ENCODE results near the gene MAGEB4.

MAGEB4 gene

DNA sequence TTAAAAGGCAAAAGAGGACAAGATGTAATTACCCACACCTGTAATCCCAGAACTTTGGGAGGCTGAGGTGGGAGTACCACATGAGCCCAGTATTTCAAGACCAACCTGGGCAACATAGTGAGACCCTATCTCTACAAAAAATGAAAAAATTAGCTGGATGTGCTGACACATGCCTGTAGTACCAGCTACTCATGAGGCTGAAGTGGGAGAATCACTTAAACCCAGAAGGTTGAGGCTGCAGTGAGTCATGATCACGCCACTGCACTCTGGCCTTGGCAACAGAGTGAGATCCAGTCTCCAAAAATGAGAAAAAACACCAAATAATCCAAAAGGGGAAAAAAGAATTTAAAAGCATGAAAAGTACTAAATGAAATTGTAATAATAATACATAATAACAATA is 36.6 kb downstream of the MAGEB4 start:
- H3K9me3 ChIP-seq (ENCODE audit: insufficient read depth, low read depth, low read length), result no peaks in the 10 kb centered on the region
- no peak overlapping the region for H3K4me2 ChIP-seq (ENCODE audit: low read depth, low read length, poor library complexity, severe bottlenecking)
- no peak overlapping the region for H3K9ac ChIP-seq (ENCODE audit: low read depth, low read length, poor library complexity, severe bottlenecking)
- H4K20me1 ChIP-seq (ENCODE audit: insufficient read depth, low read length, poor library complexity, severe bottlenecking), result no peaks in the 10 kb centered on the region
- no peak overlapping the region for H3K4me3 ChIP-seq (ENCODE audit: low read length, poor library complexity, severe bottlenecking)
- H3K9me2 ChIP-seq (replicated peaks; ENCODE audit: low read depth, low read length), result no peaks in the 10 kb centered on the region
- no peaks in the 10 kb centered on the region for H3K36me3 ChIP-seq (ENCODE audit: insufficient read depth, low read length)
- H3F3A ChIP-seq (ENCODE audit: low read depth), result no peaks in the 10 kb centered on the region
- H3K79me2 ChIP-seq (ENCODE audit: insufficient read depth, low read length), result no peaks in the 10 kb centered on the region
- H2AFZ ChIP-seq (ENCODE audit: low read length), result no peak overlapping the region
- no peak for TF ChIP-seq CTCF (conservative IDR thresholded peaks at IDR 0.05; ENCODE audit: low read length)
- no peak for TF ChIP-seq EZH2phosphoT487 (IDR thresholded peaks at IDR 0.05; ENCODE audit: borderline replicate concordance)
- no peaks in the 10 kb centered on the region for H3K27me3 ChIP-seq (ENCODE audit: insufficient read depth, low read length, poor library complexity, severe bottlenecking)
- H3K4me1 ChIP-seq (ENCODE audit: insufficient read depth, low read length, poor library complexity, severe bottlenecking), result peaks cover 22% of the 10 kb centered on the region

GRCh38 chrX:30280428-30280827 is 38.6 kb downstream of the MAGEB4 start:
- Histone ChIP-seq H3K9me2 (replicated peaks; ENCODE audit: low read depth, low read length) (no peaks in the 10 kb centered on the region), H4K20me1 (ENCODE audit: insufficient read depth, low read length, poor library complexity, severe bottlenecking) (no peaks in the 10 kb centered on the region), H3F3A (ENCODE audit: low read depth) (no peaks in the 10 kb centered on the region), H3K36me3 (ENCODE audit: insufficient read depth, low read length) (no peaks in the 10 kb centered on the region), H3K27me3 (ENCODE audit: insufficient read depth, low read length, poor library complexity, severe bottlenecking) (no peaks in the 10 kb centered on the region), H2AFZ (ENCODE audit: low read length) (no peak overlapping the region), H3K9ac (ENCODE audit: low read depth, low read length, poor library complexity, severe bottlenecking) (no peak overlapping the region), H3K9me3 (ENCODE audit: insufficient read depth, low read depth, low read length) (no peaks in the 10 kb centered on the region), H3K79me2 (ENCODE audit: insufficient read depth, low read length) (no peaks in the 10 kb centered on the region), H3K4me3 (ENCODE audit: low read length, poor library complexity, severe bottlenecking) (no peak overlapping the region), H3K4me1 (ENCODE audit: insufficient read depth, low read length, poor library complexity, severe bottlenecking) (peaks cover 12% of the 10 kb centered on the region), H3K4me2 (ENCODE audit: low read depth, low read length, poor library complexity, severe bottlenecking) (peak overlapping the region; percentile 42)
- TF ChIP-seq EZH2phosphoT487 (IDR thresholded peaks at IDR 0.05; ENCODE audit: borderline replicate concordance) (no peak), CTCF (conservative IDR thresholded peaks at IDR 0.05; ENCODE audit: low read length) (no peak)

DNA sequence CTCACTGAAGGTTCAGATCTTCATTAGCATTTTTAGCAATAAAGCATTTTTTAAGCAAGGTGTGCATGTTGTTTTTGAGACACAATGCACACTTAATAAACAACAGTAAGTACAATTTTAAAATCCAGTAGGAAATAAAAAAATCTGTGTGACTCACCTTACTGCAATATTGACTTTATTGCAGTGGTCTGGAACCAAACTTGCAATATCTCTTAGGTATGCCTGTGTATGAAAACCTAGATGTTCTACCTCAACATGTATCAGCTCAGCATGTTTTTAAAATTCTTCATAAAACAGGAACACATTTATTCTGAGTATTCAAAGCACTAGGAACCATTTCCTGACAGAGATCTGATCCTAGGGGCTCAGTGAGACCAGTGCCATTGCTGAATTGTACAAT is 40.7 kb downstream of the MAGEB4 start:
- H3K9me2 ChIP-seq (replicated peaks; ENCODE audit: low read depth, low read length), result no peaks in the 10 kb centered on the region
- H3K4me2 ChIP-seq (ENCODE audit: low read depth, low read length, poor library complexity, severe bottlenecking), result no peak overlapping the region
- H2AFZ ChIP-seq (ENCODE audit: low read length), result no peak overlapping the region

More for the DNA sequence above, 40.7 kb downstream of the MAGEB4 start:
- peaks cover 6% of the 10 kb centered on the region for H3K4me1 ChIP-seq (ENCODE audit: insufficient read depth, low read length, poor library complexity, severe bottlenecking)
- no peaks in the 10 kb centered on the region for H3K9me3 ChIP-seq (ENCODE audit: insufficient read depth, low read depth, low read length)
- no peak overlapping the region for H3K9ac ChIP-seq (ENCODE audit: low read depth, low read length, poor library complexity, severe bottlenecking)
- H4K20me1 ChIP-seq (ENCODE audit: insufficient read depth, low read length, poor library complexity, severe bottlenecking), result no peaks in the 10 kb centered on the region
- no peaks in the 10 kb centered on the region for H3K27me3 ChIP-seq (ENCODE audit: insufficient read depth, low read length, poor library complexity, severe bottlenecking)
- no peaks in the 10 kb centered on the region for H3K79me2 ChIP-seq (ENCODE audit: insufficient read depth, low read length)
- no peaks in the 10 kb centered on the region for H3K36me3 ChIP-seq (ENCODE audit: insufficient read depth, low read length)
- TF ChIP-seq CTCF (conservative IDR thresholded peaks at IDR 0.05; ENCODE audit: low read length), result no peak
- no peak overlapping the region for H3K4me3 ChIP-seq (ENCODE audit: low read length, poor library complexity, severe bottlenecking)
- H3F3A ChIP-seq (ENCODE audit: low read depth), result no peaks in the 10 kb centered on the region
